ENCODE measurements around the gene RNF112. TPM values are rescaled to one million over a fixed set of nuclear protein-coding genes. Genes with fewer than 3 reads are reported as not detected.

RNF112 gene
- 1 to 10 TPM in 5 of 8 experiments, under 1 TPM in 2, not detected in 1; 0.35 to 3.7 (median 1.7) TPM for total RNA-seq

- no peak within 1 kb of the TSS for H3K4me3 ChIP-seq
- H3K27ac ChIP-seq: no peak within 1 kb of the TSS
- in situ Hi-C loops (cut with MboI; ENCODE audit: low pct_unique_long_range_greater_than_20kb in 2 of 9, low sequenced_read_pairs in 9 of 9, unreplicated experiment in 9 of 9): no loop called here
- 0 to 20% (median 9%) methylated on average over 3 to 6 of the region's 23 CpGs; no CpG with 5 or more reads in 7 of the 10 experiments for WGBS, 10 experiments
- peak; percentile 23 to 88 (median 85) for ATAC-seq (replicated peaks in 6 of 8)
- H3K4me1 ChIP-seq (replicated peaks in 1 of 2): peaks cover 13 to 15% of the 10 kb centered on the region in 2 donors
Measured at GRCh38 chr17:19410875-19411620, at the start of gene RNF112. TSS of gene RNF112 (plus strand) at chr17:19411232. CDS start at chr17:19411409, 177 bp downstream.

GRCh38 chr17:19361326-19361725, 49.7 kb upstream of the RNF112 start:
- peak in 5 of 8 experiments; percentile 35 to 56 (median 51) for ATAC-seq (replicated peaks in 6 of 8)
- H3K27ac ChIP-seq: peak overlapping the region; percentile 91 to 94
- in situ Hi-C loops (cut with MboI; ENCODE audit: low pct_unique_long_range_greater_than_20kb in 2 of 9, low sequenced_read_pairs in 9 of 9, unreplicated experiment in 9 of 9): loop anchor here (5.0 to 25.0 kb wide), 5 partner anchors 73 to 401 kb away; no protein-coding TSS in a partner anchor
- H3K4me3 ChIP-seq: peak overlapping the region; percentile 67 to 90 (median 82)
- H3K4me1 ChIP-seq (replicated peaks in 1 of 2): peaks cover 9 to 11% of the 10 kb centered on the region in 2 donors
- WGBS, 10 experiments: 20 to 79% (median 51%) methylated on average over 1 to 4 of the region's 6 CpGs; no CpG with 5 or more reads in 3 of the 10 experiments

DNA sequence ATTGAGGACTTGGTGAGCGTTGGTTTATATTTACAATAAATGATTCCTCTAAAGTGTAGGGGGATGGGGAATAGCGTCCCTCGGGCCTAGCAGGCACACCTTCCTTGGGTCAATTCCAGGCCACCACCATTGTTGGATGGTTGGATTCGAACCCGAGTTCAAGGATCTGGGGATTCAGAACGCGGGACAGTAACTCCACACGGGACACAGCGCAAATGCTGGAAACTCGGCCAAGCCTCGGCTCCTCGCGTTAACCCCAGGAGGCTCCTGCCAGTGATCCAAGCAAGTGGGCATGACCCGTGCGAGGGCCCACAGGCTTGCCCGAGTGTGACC, 49.1 kb upstream of the RNF112 start:
- peaks cover 9 to 11% of the 10 kb centered on the region in 2 donors for H3K4me1 ChIP-seq (replicated peaks in 1 of 2)
- ATAC-seq (replicated peaks in 6 of 8): no peak
- peak overlapping the region; percentile 67 to 90 (median 82) for H3K4me3 ChIP-seq
- peak overlapping the region; percentile 91 to 94 for H3K27ac ChIP-seq
- in situ Hi-C loops (cut with MboI; ENCODE audit: low pct_unique_long_range_greater_than_20kb in 2 of 9, low sequenced_read_pairs in 9 of 9, unreplicated experiment in 9 of 9): loop anchor here (5.0 to 25.0 kb wide), 5 partner anchors 73 to 400 kb away; no protein-coding TSS in a partner anchor
- WGBS, 10 experiments: 0 to 14% (median 6%) methylated on average over 2 to 11 of the region's 16 CpGs; no CpG with 5 or more reads in 5 of the 10 experiments

GRCh38 chr17:19362277-19363113, 48.5 kb upstream of the RNF112 start, which contains the start of gene B9D1:
TSS of gene B9D1 (minus strand) at chr17:19362723. CDS start at chr17:19362569, 154 bp downstream.
- peak; percentile 80 to 90 (median 82) for ATAC-seq (replicated peaks in 6 of 8)
- peak within 1 kb of the TSS; percentile 91 to 94 for H3K27ac ChIP-seq
- 0 to 5% (median 1%) methylated on average over 1 to 8 of the region's 83 CpGs; no CpG with 5 or more reads in 4 of the 10 experiments for WGBS, 10 experiments
- peak within 1 kb of the TSS; percentile 67 to 90 (median 82) for H3K4me3 ChIP-seq
- in situ Hi-C loops (cut with MboI; ENCODE audit: low pct_unique_long_range_greater_than_20kb in 2 of 9, low sequenced_read_pairs in 9 of 9, unreplicated experiment in 9 of 9): loop anchor here (5.0 to 25.0 kb wide), 5 partner anchors 72 to 400 kb away; no protein-coding TSS in a partner anchor
- peaks cover 9 to 11% of the 10 kb centered on the region in 2 donors for H3K4me1 ChIP-seq (replicated peaks in 1 of 2)

GRCh38 chr17:19363114-19363438, 48.0 kb upstream of the RNF112 start:
- WGBS, 10 experiments: 0 to 80% (median 11%) methylated on average over 1 to 10 of the region's 14 CpGs; no CpG with 5 or more reads in 1 of the 10 experiments
- in situ Hi-C loops (cut with MboI; ENCODE audit: low pct_unique_long_range_greater_than_20kb in 2 of 9, low sequenced_read_pairs in 9 of 9, unreplicated experiment in 9 of 9): loop anchor here (5.0 to 25.0 kb wide), 5 partner anchors 72 to 399 kb away; no protein-coding TSS in a partner anchor
- ATAC-seq (replicated peaks in 6 of 8): no peak
- Histone ChIP-seq H3K27ac (peak overlapping the region in 1 of 2 donors; percentile 94), H3K4me1 (replicated peaks in 1 of 2) (peaks cover 9 to 11% of the 10 kb centered on the region in 2 donors), H3K4me3 (peak overlapping the region; percentile 67 to 90 (median 82))

DNA sequence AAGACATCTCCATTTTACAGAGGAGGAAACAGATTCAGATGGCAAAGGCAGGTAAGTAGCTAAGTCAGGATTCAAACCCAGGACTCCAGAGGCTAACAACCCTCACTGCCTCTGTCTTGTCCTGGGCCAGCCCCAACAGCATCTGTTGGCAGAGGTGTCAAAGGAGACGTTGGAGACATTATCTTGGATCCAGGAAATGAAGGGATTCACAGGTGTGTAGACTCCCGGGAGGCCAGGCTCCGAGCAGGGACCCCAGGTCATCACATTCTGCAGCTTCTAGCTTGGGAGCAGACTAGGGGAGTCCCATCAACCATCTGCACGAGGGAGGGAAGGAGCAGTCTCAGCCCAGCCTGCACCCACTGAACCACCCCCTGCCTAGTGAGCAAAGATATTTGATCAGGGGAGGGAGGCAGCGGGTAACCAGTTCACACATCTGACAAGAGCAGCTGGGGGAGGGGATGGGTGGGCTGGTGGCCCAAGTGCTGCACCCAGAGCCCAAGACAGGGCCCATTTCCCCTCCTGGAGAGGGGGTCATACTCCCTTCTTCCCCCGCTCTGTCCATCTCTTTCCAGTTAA, 47.5 kb upstream of the RNF112 start:
- WGBS, 10 experiments: 20 to 100% (median 57%) methylated on average over 1 to 3 of the region's 6 CpGs; no CpG with 5 or more reads in 5 of the 10 experiments
- no peak overlapping the region for H3K4me3 ChIP-seq
- H3K4me1 ChIP-seq (replicated peaks in 1 of 2): peaks cover 9 to 11% of the 10 kb centered on the region in 2 donors
- in situ Hi-C loops (cut with MboI; ENCODE audit: low pct_unique_long_range_greater_than_20kb in 2 of 9, low sequenced_read_pairs in 9 of 9, unreplicated experiment in 9 of 9): loop anchor here (5.0 to 25.0 kb wide), 5 partner anchors 71 to 399 kb away; no protein-coding TSS in a partner anchor
- peak overlapping the region in 1 of 2 donors; percentile 94 for H3K27ac ChIP-seq
- ATAC-seq (replicated peaks in 6 of 8): no peak

DNA sequence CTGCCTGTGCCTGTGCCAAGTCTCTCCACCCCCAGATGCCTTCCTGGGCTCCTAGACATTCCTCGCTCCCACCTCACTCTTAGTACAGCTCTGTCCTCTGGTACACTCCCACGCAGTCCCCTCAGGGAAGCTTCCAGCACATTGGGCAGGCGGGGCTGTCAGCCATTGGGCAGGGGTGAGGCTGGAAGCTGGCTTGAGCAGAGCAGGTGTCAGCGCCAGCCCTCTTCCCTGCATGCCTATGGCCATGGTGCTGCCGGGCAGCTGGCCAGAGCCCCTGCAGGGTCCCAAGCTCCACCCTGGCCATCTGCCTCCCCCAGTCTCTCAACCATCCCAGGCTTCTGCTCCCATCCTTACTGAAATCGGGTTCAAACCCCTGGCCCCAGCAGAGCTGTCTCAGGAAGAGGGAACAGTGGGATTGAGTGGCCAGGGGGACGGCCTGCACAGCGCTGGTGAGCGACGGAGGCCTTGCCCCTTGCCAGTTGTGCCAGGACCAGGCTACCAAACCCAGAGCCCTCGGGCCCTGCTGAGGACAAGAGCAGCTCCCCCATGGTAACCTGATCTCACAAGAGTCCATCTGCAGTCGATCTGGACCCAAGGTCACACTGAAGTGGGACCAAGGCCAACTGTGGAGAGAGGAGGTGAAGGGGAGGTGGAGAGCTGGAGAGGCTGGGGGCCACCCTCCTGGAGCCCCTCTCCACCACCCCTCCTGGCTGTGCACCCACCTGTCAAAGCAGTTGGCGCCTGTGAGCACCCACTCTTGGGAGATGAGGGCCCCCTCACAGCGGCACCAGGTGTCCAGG, 46.1 kb upstream of the RNF112 start:
- Histone ChIP-seq H3K4me3 (no peak overlapping the region), H3K27ac (no peak overlapping the region), H3K4me1 (replicated peaks in 1 of 2) (peaks cover 9 to 11% of the 10 kb centered on the region in 2 donors)
- 30 to 96% (median 63%) methylated on average over 1 to 5 of the region's 14 CpGs; no CpG with 5 or more reads in 3 of the 10 experiments for WGBS, 10 experiments
- peak in 1 of 8 experiments; percentile 0 for ATAC-seq (replicated peaks in 6 of 8)
- in situ Hi-C loops (cut with MboI; ENCODE audit: low pct_unique_long_range_greater_than_20kb in 2 of 9, low sequenced_read_pairs in 9 of 9, unreplicated experiment in 9 of 9): loop anchor here (5.0 to 25.0 kb wide), 5 partner anchors 70 to 397 kb away; no protein-coding TSS in a partner anchor

DNA sequence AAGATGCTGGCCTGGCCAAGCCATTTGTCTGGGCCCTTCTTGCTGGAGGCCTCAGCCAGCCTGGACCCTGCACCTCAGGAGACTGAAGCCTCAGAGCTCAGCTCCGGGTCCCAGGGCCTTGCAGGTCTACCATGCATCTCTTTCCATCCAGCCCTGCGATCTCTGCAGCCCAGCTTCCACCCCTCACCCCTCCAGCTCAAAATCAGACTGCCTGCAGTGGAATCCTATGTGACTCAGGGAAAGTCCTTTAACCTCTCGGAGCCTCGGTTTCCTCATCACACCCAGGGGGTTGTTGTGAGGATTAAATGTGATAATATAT, 45.6 kb upstream of the RNF112 start:
- H3K4me3 ChIP-seq: no peak overlapping the region
- ATAC-seq (replicated peaks in 6 of 8): no peak
- in situ Hi-C loops (cut with MboI; ENCODE audit: low pct_unique_long_range_greater_than_20kb in 2 of 9, low sequenced_read_pairs in 9 of 9, unreplicated experiment in 9 of 9): loop anchor here (10.0 to 25.0 kb wide), 4 partner anchors 69 to 397 kb away; no protein-coding TSS in a partner anchor
- H3K4me1 ChIP-seq (replicated peaks in 1 of 2): peaks cover 9 to 11% of the 10 kb centered on the region in 2 donors
- no peak overlapping the region for H3K27ac ChIP-seq
- 80 to 100% (median 92%) methylated on average over 1 to 3 of the region's 4 CpGs; no CpG with 5 or more reads in 3 of the 10 experiments for WGBS, 10 experiments

DNA sequence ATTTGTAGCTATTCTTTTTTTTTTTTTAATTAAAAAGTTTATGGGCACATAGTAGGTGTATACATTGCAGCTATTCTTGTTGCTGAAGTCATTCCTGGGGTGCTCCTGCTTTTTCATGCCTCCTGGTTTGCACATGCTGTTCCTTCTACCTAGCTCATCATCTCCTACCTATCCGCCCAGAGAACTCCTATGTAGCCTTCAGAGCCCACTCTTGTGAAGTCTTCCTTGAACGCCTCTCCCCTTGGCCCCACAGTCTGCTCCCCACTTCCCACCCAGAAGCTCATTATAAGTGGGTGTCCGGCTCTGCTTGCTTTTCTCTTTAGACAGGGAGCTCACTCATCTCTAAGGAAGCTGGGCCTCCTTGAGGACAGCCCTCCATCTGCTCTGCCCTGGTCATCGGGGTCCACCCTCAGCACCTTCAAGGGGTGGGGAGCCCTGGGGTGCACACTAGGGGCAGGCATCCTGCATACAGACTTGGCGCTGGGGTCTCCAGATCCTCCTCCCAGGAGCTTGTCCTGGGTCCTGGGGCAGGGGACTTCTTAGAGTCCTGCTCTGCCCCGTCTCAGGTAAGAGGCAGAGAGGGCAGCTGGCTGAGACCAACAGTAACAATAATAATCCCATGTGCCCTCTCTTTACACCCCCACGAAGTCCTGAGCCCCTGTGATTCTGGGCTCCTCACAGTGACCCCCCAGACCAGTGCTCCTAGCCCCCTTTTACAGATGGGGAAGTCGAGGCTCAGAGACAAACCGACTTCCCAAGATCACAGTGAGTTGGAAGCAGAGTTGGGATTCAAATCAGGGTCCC, 45.0 kb upstream of the RNF112 start:
- peaks cover 8 to 9% of the 10 kb centered on the region in 2 donors for H3K4me1 ChIP-seq (replicated peaks in 1 of 2)
- ATAC-seq (replicated peaks in 6 of 8): no peak
- WGBS, 10 experiments: 76 to 100% (median 91%) methylated on average over 2 to 6 of the region's 9 CpGs; no CpG with 5 or more reads in 2 of the 10 experiments
- no peak overlapping the region for H3K4me3 ChIP-seq
- in situ Hi-C loops (cut with MboI; ENCODE audit: low pct_unique_long_range_greater_than_20kb in 2 of 9, low sequenced_read_pairs in 9 of 9, unreplicated experiment in 9 of 9): loop anchor here (10.0 to 25.0 kb wide), 4 partner anchors 69 to 396 kb away; no protein-coding TSS in a partner anchor
- H3K27ac ChIP-seq: no peak overlapping the region

DNA sequence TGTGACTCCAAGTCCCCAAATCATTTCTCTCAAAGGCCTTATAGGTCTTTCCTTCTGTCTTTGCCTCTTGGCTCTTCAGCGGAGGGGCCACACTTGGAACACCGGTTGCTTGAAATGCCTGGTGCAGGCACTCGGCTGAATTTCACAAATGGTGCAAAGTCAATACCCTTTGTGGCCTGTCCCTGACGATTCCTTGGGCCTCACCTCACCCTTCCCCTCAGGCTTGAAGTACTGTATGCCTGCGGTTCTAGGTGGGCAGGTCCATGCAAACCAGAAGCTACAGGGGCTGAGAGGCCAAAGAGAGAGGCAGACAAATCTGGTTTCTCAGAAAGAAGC, 44.4 kb upstream of the RNF112 start:
- in situ Hi-C loops (cut with MboI; ENCODE audit: low pct_unique_long_range_greater_than_20kb in 2 of 9, low sequenced_read_pairs in 9 of 9, unreplicated experiment in 9 of 9): loop anchor here (10.0 to 25.0 kb wide), 4 partner anchors 68 to 396 kb away; no protein-coding TSS in a partner anchor
- no peak overlapping the region for H3K27ac ChIP-seq
- H3K4me3 ChIP-seq: no peak overlapping the region
- ATAC-seq (replicated peaks in 6 of 8): no peak
- peaks cover 2 to 7% of the 10 kb centered on the region in 2 donors for H3K4me1 ChIP-seq (replicated peaks in 1 of 2)
- WGBS, 10 experiments: 72 to 100% (median 80%) methylated on average over 1 to 5 of the region's 5 CpGs; no CpG with 5 or more reads in 5 of the 10 experiments

- in situ Hi-C loops (cut with MboI; ENCODE audit: low pct_unique_long_range_greater_than_20kb in 2 of 9, low sequenced_read_pairs in 9 of 9, unreplicated experiment in 9 of 9): loop anchor here (10.0 to 25.0 kb wide), 4 partner anchors 67 to 394 kb away; no protein-coding TSS in a partner anchor
- 76 to 100% (median 88%) methylated on average over 2 to 4 of the region's 4 CpGs; no CpG with 5 or more reads in 6 of the 10 experiments for WGBS, 10 experiments
Measured at GRCh38 chr17:19368229-19368628, 42.8 kb upstream of the RNF112 start.

More at GRCh38 chr17:19368229-19368628, 42.8 kb upstream of the RNF112 start:
- peaks cover 0 to 2% of the 10 kb centered on the region in 2 donors for H3K4me1 ChIP-seq (replicated peaks in 1 of 2)
- no peak overlapping the region for H3K4me3 ChIP-seq
- no peak overlapping the region for H3K27ac ChIP-seq
- no peak for ATAC-seq (replicated peaks in 6 of 8)
